Natural killer cell (primary cell): Measurements from ENCODE around the gene SLC35C1. TPM values are rescaled to one million over a fixed set of nuclear protein-coding genes. Genes with fewer than 3 reads are reported as not detected.

ENCODE experiments used
- ATAC-seq, 3 donors: fragments of 150-1000 bp in 2 of 3; fragments of 200-7000 bp in 1 of 3; cut with Tn5 transposase; 1 replicate in 1 of 3; 2 replicates in 2 of 3; pipeline ENCODE4 v1.10.0; 2021; ENCODE audit warnings: mild to moderate bottlenecking in 2 of 3, moderate library complexity in 2 of 3
- DNase-seq, 2 donors: peaks; one replicate each; pipeline versions ENCODE4 v3.0.0 to v3.0.0-alpha.2; 2013 to 2021; ENCODE audit warnings: mixed read lengths in 1 of 2
- H3K27ac ChIP-seq: one replicate; pipeline ENCODE4 v1.5.1; 2013; ENCODE audit warnings: mild to moderate bottlenecking, low read length
- H3K27me3 ChIP-seq: one replicate; pipeline ENCODE4 v1.6.1; 2013; ENCODE audit warnings: low read length; ENCODE audit not compliant: control insufficient read depth, insufficient read depth
- H3K36me3 ChIP-seq: one replicate; pipeline ENCODE4 v1.6.1; 2013; ENCODE audit warnings: low read length; ENCODE audit not compliant: control insufficient read depth, insufficient read depth
- H3K4me1 ChIP-seq: one replicate; pipeline ENCODE4 v1.6.1; 2013; ENCODE audit warnings: low read length; ENCODE audit not compliant: control insufficient read depth, insufficient read depth
- H3K4me3 ChIP-seq: one replicate; pipeline ENCODE4 v1.5.1; 2013; ENCODE audit warnings: low read length
- H3K9me3 ChIP-seq: one replicate; pipeline ENCODE4 v1.6.1; 2013; ENCODE audit warnings: low read length; ENCODE audit not compliant: control insufficient read depth, insufficient read depth
- H3K27ac Mint-ChIP-seq, 2 donors: one replicate each; pipeline ENCODE4 v1.8.0; 2022; ENCODE audit warnings: mild to moderate bottlenecking in 2 of 2, mixed read lengths in 2 of 2, moderate library complexity in 1 of 2
- H3K27me3 Mint-ChIP-seq, 2 donors: one replicate each; pipeline ENCODE4 v1.8.0; 2022; ENCODE audit warnings: low read depth in 2 of 2, mixed read lengths in 2 of 2
- H3K36me3 Mint-ChIP-seq: one replicate; pipeline ENCODE4 v1.8.0; 2022; ENCODE audit warnings: mixed read lengths
- H3K4me1 Mint-ChIP-seq, 2 donors: one replicate each; pipeline ENCODE4 v1.8.0; 2022; ENCODE audit warnings: mixed read lengths in 2 of 2
- H3K4me3 Mint-ChIP-seq: one replicate; pipeline ENCODE4 v1.8.0; 2022; ENCODE audit warnings: mild to moderate bottlenecking, moderate library complexity, mixed read lengths
- H3K9me3 Mint-ChIP-seq, 2 donors: one replicate each; pipeline ENCODE4 v1.8.0; 2022; ENCODE audit warnings: mixed read lengths in 2 of 2
- WGBS: methylation state at CpG from one replicate; pipeline ENCODE4 v1.1.7; 2013; ENCODE audit warnings: missing lambda C conversion rate; ENCODE audit not compliant: insufficient coverage; 5-methylcytosine and 5-hydroxymethylcytosine counted together
- intact Hi-C: fragments of 100-400 bp; cut with micrococcal nuclease; formaldehyde crosslinking; loops from one replicate; pipeline ENCODE4 v1.14.2; 2022
- total RNA-seq, 4 donors: library from RNA; stranded (reverse); fragments of 120-200 nt in 1 of 4; gene quantifications; one replicate each; pipeline versions ENCODE4 v1.2.3 to v1.2.4, GENCODE V29; 2013 to 2022
- TF ChIP-seq, protein P1 (sequence below): fragments of 200-600 bp; IDR thresholded peaks from one replicate; pipeline ENCODE4 v1.8.0; 2022; ENCODE audit warnings: antibody characterized with exemption

SLC35C1 gene
- total RNA-seq, 3 donors from 2014 or later (not counting 1 experiment from before 2014, with no cell fraction given), result 7.1 to 11.9 (median 9.5) TPM

DNA sequence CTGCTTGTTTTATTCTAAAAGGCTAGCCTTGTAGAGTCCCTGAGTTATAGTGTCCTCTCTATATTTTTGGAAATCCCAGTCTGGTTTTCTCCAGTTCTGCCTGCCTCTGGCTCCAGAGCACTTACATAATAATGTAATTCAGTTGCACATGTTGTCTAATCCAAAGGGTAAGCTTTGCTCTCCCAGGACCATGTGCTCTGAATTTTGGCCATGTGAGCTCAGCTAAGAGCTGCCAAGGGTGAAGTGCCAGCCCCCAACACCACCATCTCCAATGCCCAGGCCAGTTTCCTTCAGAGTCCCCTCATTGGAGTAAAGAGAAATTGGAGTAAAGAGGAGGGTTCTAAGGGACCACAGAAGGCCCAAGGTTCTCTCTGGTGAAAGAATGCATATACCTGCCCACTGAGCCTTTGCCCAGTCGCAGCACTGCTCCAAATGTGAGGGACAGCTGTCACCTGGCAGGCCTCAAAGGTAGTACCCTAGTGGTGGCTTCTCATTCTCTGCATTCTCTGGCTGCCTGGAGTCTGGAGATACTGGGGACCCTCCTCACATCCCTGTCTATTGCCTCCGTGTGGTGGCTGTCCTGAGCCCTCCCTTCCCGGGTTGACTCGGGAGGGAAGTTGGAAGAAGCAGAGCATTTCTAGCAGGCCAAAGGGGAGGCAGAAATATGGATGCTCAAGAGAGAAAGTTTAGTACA is 47.2 kb downstream of the SLC35C1 start:
- H3K27me3 ChIP-seq, result no peaks in the 10 kb centered on the region
- no peaks in the 10 kb centered on the region for H3K9me3 ChIP-seq
- H3K36me3 ChIP-seq, result peaks cover 14% of the 10 kb centered on the region
- no peak for ATAC-seq
- no peak for DNase-seq
- Mint-ChIP-seq H3K4me3 (no peak overlapping the region), H3K27ac (no peak overlapping the region), H3K27me3 (no peaks in the 10 kb centered on the region), H3K36me3 (peaks cover 3% of the 10 kb centered on the region), H3K9me3 (no peaks in the 10 kb centered on the region), H3K4me1 (peaks cover 23 to 34% of the 10 kb centered on the region in 2 donors)
- H3K4me1 ChIP-seq, result peaks cover 18% of the 10 kb centered on the region
- WGBS, result 91% methylated on average over 4 of the region's 4 CpGs
- intact Hi-C loops, result no loop called here
- no peak overlapping the region for H3K27ac ChIP-seq
- TF ChIP-seq, protein P1, sequence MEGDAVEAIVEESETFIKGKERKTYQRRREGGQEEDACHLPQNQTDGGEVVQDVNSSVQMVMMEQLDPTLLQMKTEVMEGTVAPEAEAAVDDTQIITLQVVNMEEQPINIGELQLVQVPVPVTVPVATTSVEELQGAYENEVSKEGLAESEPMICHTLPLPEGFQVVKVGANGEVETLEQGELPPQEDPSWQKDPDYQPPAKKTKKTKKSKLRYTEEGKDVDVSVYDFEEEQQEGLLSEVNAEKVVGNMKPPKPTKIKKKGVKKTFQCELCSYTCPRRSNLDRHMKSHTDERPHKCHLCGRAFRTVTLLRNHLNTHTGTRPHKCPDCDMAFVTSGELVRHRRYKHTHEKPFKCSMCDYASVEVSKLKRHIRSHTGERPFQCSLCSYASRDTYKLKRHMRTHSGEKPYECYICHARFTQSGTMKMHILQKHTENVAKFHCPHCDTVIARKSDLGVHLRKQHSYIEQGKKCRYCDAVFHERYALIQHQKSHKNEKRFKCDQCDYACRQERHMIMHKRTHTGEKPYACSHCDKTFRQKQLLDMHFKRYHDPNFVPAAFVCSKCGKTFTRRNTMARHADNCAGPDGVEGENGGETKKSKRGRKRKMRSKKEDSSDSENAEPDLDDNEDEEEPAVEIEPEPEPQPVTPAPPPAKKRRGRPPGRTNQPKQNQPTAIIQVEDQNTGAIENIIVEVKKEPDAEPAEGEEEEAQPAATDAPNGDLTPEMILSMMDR, result no peak
- H3K4me3 ChIP-seq, result no peak overlapping the region

DNA sequence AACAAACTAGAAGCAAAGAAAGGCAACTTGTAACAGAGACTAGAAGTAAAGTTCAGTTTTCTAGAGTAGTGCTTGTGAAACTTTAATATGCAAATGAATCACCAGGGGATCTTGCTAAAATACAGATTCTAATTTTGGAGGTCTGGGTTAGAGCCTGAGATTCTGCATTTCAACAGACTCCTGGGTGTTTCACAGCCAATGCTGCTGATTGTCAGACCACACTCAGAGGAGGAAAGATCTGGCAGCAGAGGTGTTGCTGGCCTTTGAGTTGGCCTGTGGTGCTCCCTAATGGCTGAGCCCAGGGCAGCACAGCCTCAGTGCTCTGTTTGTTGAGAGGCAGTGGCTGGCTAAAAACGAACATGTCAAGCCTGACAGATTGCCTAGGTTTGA is 47.8 kb downstream of the SLC35C1 start:
- WGBS, result no CpG with 5 or more reads among the region's 1 CpG
- Mint-ChIP-seq H3K27ac (no peak overlapping the region), H3K4me3 (no peak overlapping the region), H3K36me3 (peaks cover 7% of the 10 kb centered on the region), H3K4me1 (peaks cover 22 to 35% of the 10 kb centered on the region in 2 donors), H3K9me3 (no peaks in the 10 kb centered on the region), H3K27me3 (no peaks in the 10 kb centered on the region)
- intact Hi-C loops, result no loop called here
- no peak for ATAC-seq
- Histone ChIP-seq H3K4me3 (no peak overlapping the region), H3K27ac (no peak overlapping the region), H3K27me3 (no peaks in the 10 kb centered on the region), H3K36me3 (peaks cover 19% of the 10 kb centered on the region), H3K9me3 (no peaks in the 10 kb centered on the region), H3K4me1 (peaks cover 17% of the 10 kb centered on the region)
- no peak for DNase-seq
- TF ChIP-seq, protein P1, result no peak

DNA sequence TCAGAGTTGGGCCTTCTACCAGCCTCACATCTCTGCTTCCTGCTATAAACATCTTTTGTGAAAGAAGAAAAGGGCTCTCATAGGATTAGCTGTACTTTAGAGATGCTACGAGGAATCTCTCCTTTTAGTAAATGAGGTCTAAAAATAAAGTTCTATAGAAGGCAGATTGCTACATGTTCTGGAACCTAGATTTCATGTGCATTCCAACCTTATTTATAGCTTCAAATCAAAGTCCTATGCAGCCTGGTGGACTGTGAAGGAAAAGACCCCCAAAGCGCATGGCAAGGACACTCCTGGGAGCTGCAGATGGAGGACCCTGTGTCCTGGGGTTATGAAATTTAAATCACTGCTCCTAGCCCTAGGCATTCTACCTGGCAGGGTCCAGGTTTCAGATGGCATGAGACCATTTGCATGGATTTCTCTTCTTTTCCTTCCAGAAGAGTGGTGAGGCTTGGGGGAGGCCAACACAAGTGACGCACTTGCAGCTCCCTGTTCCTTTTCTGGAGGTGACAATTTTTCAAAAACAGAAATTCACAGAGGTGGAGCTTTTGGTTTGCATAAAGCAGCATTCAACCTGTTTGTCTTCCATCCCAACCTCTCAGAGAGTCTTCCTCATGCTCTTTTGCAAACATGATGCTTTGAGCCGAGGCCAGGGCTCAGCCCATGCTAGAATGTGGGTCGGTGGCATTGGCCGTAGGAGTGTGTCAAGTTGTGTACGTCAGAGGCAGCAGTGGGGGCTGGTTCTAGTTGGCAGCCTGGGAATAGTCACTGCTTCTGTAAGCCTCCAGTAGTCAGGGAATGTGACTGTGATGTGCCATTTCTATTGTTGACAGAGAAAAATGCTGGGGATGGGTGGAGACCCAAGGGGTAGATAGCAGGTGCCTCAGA is 48.6 kb downstream of the SLC35C1 start:
- peaks cover 11% of the 10 kb centered on the region for H3K4me1 ChIP-seq
- H3K27ac ChIP-seq, result no peak overlapping the region
- intact Hi-C loops, result no loop called here
- DNase-seq (no peak), ATAC-seq (no peak)
- no peak overlapping the region for H3K4me3 ChIP-seq
- Mint-ChIP-seq H3K4me3 (no peak overlapping the region), H3K27ac (no peak overlapping the region), H3K36me3 (peaks cover 7% of the 10 kb centered on the region), H3K27me3 (no peaks in the 10 kb centered on the region), H3K4me1 (peaks cover 18 to 27% of the 10 kb centered on the region in 2 donors), H3K9me3 (no peaks in the 10 kb centered on the region)
- TF ChIP-seq, protein P1, result no peak
- 88% methylated on average over 6 of the region's 7 CpGs for WGBS
- H3K36me3 ChIP-seq, result peaks cover 28% of the 10 kb centered on the region
- no peaks in the 10 kb centered on the region for H3K27me3 ChIP-seq
- H3K9me3 ChIP-seq, result no peaks in the 10 kb centered on the region
